HG02981 (cell line): Measurements from ENCODE around the gene CHCHD6.
"Not testable (repeated sequence)": the region's sequence is repeated elsewhere in the genome, so short reads cannot be mapped to it uniquely, and the experiment has no call there.

Experiments
- ATAC-seq: cut with Tn5 transposase; IDR thresholded peaks from one replicate; pipeline ENCODE4 v1.9.1; 2021; ENCODE audit warnings: mild to moderate bottlenecking, moderate library complexity; ENCODE audit not compliant: unreplicated experiment

Gene CHCHD6

DNA sequence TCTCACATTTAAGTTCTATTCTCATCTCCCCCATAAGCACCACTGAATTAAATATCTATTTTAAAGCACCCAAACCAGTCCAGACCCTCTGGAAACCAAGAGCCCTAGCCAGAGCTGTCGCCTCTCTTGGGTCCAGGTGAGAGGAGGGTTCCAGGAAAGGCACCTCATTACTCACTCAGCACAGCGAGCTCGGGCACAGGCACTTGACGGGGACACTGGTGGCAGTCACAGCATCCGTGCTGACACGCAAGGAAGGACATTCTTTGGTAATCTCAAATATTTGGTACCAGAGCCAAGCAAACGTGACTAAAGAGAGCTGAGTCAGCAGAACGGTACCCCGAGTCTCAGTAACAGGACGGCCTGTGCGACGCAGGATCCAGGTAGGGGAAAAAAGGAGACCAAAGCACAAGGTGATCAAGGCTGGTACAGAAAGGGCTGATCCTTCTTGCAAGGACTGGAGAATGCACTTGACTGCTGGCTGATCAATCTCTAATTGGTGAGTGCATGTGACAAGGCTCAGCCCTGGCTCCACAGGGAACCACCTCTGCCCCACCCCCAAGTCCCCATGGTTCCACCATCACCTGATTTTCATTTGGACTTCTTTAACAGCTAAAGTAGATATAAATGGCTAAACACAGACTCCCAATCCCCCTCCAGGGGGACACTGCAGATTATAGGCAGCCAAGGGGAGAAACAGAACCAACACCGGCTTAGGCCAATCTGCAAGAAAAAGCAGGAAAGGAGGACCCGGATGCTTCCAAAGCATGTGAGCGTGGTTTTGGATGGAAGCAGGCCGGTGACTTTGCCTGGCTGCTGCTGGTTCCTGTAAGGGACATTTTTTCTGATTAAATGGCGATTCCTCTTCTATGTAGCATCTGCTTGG lies 61.4 kb downstream of the CHCHD6 start:
- no peak for ATAC-seq

DNA sequence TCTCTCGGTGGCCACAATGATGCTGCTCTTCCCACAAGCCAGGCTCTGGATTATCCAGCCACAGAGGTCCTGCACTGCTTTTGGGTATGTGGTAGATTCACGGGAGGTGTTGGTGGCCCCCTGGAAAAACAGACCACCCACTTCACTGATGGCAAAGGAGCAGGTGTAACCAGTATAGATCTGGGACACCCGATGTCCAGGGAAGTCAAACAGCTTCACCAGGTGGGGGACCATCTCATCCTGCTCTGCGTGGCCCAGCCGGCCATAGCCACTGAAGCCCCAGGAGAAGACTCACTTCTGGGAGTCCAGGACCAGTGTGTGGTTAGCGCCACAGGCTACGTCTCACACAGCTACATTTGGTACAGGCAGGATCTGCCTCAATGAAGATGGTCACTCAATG lies 62.6 kb downstream of the CHCHD6 start:
- no peak for ATAC-seq

- ATAC-seq = no peak
Observed at GRCh38 chr3:126768903-126769302, 64.9 kb downstream of the CHCHD6 start.

GRCh38 chr3:126770096-126770495 lies 66.1 kb downstream of the CHCHD6 start:
- no peak for ATAC-seq

- ATAC-seq = no peak
Observed at GRCh38 chr3:126773167-126773566, 69.1 kb downstream of the CHCHD6 start.

GRCh38 chr3:126773783-126774182 lies 69.7 kb downstream of the CHCHD6 start:
- no peak for ATAC-seq

- no peak for ATAC-seq
Observed at GRCh38 chr3:126777366-126777765, 73.3 kb downstream of the CHCHD6 start.

DNA sequence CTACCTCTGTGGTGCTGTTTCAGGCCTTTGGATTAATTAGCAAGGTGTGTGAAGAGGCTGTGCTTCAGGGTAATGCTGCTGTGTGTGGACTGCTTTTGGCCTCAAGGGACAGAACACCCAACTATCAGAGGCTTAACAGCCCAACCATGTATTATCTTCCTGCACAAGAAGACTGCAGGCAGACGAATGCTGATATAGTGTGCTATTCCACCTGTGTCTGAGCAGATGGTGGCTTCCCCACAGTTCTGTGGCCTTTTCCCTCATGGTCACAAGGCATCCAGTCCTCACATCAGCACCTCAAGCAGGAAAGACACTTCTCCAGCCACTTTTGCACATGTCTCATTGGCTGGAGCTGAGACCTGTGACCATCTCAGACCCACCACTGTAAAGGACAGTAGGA lies 76.6 kb downstream of the CHCHD6 start:
- no peak for ATAC-seq

- ATAC-seq = no peak
Observed at GRCh38 chr3:126781406-126781805, 77.4 kb downstream of the CHCHD6 start.

DNA sequence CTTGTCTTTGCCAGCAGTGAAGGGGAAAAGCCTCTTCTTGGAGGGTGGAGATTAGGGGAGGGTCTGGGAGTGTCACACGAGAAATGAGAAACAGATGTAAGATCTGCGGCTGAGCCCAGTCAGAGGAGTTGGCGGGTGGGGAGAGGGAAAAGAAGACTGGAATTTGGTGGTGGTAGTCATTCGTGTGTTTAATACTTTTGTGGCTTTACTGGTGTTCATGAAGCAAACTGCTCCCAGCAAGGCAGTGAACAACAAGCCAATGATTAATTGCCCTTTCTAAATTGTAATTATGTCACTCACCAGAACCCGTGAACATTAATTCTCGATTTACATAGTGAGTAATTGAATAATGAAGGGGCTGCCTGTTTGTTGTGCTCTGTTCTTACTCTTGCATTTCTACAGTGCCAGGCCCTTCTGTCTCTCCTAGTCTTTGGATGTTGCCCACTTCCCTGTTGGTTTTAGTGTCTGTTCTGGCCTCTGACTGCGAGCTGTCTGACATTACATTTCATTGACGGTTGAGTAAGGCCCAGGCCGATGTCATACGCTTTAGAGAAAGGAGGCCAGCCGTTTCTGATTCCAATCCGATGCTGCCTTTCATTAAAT lies 78.0 kb downstream of the CHCHD6 start:
- no peak for ATAC-seq

DNA sequence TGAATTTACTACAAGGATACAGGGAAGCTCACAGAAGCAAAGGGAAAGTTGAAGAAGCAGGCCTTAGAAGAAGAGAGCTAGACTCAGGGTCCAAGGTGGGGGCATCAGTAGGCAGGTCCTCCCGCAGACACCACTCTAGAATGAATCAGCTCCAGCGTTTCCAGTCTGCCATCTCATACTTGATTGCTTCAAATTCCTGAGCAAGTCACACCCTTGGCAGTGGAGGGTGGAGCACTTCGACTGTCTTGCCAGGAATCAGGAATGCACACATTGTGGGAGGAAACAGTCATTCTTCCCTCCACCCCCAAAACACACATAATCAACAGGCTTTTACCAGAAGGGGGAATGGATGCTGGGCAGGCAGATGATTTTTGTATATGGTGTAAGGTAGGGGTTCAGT lies 78.5 kb downstream of the CHCHD6 start:
- ATAC-seq = no peak

- no peak for ATAC-seq
Observed at GRCh38 chr3:126784254-126784653, 80.2 kb downstream of the CHCHD6 start.

DNA sequence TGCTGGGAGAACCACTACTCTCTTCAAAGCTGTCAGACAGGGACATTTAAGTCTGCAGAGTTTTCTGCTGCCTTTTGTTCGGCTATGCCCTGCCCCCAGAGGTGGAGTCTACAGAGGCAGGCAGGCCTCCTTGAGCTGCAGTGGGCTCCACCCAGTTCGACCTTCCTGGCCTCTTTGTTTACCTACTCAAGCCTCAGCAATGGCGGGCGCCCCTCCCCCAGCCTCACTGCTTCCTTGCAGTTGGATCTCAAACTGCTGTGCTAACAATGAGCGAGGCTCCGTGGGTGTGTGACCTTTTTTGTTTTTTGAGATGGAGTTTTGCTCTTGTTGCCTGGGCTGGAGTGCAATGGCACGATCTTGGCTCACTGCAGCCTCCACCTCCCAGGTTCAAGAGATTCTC lies 87.3 kb downstream of the CHCHD6 start:
- ATAC-seq = not testable (repeated sequence)

DNA sequence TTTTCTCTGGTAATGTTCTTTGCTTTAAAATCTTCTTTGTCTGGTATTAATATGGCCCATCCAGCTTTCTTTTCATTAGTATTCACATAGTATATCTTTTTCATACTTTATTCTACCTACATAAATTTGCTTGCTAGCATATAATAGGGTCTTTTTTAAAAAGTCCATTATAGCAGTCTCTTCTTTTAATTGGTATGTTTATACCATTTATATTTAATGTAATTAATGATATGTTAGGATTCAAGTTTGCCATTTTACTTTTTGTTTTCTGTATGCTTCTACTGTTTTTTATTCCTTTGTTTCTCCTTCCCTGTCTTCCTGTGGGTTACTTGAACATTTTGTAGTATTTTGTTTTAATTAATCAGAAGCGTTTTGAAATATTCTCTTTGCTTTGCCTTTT lies 89.0 kb downstream of the CHCHD6 start:
- no peak for ATAC-seq

- ATAC-seq = no peak
Observed at GRCh38 chr3:126797563-126797962, 93.5 kb downstream of the CHCHD6 start.

DNA sequence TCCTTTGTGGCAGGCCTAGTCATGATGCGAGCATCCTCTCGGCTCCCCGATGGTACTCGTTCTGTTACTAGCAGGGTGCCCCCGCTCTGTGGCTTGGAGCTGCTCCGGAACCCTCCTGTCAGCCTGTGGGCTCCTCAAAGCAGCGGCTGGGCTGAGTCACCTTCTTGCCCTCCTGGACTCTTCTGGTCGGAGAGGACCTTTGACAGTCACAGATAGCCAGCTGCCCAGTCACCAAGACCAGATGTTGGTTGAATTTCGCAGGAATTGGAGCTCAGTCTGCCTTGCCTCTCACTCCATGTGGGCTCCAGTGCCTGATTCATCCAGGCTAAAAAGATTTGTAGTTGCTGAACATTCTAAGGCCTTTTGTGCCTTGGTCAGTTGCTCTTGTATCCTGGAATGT lies 94.5 kb downstream of the CHCHD6 start:
- ATAC-seq = no peak

DNA sequence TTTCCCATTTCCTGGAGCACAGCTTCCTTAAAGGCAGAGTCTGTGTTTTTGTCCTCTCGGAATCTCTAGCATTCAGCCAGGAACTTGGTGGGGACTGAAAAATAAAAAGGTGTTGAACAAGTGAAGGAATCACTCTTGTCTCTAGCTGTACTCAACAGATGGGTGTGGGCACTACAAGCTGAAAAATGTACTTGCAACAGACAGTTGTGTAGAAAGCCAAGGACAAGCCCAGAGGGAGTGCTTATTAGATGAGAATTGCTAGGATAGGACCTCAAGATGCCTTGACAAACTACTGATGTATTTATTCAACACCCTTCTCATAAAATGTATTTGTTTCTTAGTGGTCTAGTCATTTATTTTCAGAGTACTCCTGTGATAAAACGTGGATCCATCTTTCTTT lies 95.1 kb downstream of the CHCHD6 start:
- no peak for ATAC-seq

- not testable (repeated sequence) for ATAC-seq
Observed at GRCh38 chr3:126801312-126801711, 97.3 kb downstream of the CHCHD6 start.

DNA sequence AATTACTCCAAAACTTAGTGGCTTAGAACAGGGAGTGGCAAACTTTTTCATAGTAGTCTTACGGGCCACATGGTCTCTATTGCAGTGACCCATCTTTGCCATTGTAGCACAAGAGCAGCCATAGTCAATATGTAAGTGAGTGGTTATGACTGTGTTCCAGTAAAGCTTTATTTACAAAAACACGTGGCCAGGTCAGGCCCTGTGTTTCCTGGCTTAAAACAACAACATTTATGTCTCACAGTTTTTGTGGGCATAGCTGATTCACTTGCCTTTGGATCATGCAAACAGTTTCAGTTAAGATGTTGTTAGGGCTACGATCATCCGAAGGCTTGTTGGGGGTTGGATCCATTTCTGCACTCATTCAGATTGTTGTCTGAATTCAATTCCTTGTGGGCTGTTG lies 103.8 kb downstream of the CHCHD6 start:
- no peak for ATAC-seq

DNA sequence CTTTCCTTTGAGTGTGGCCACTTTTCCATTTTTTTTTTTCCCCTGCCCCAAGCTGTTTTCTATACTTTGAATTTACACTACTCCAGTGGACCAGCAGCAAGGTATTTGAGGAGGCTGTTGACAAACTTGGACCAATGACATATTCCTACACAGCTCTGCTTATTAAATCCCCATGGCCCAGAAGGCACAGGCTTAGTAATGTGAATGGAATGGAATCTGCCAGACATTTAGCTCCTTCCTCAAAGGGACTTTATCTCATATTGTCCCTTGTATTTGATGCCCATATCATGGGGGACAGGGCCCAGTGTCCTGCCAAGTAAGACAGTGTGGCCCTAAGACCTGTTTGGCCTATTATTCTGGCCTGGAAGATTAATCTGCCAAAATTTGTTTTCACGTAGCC lies 107.5 kb downstream of the CHCHD6 start:
- ATAC-seq = no peak

DNA sequence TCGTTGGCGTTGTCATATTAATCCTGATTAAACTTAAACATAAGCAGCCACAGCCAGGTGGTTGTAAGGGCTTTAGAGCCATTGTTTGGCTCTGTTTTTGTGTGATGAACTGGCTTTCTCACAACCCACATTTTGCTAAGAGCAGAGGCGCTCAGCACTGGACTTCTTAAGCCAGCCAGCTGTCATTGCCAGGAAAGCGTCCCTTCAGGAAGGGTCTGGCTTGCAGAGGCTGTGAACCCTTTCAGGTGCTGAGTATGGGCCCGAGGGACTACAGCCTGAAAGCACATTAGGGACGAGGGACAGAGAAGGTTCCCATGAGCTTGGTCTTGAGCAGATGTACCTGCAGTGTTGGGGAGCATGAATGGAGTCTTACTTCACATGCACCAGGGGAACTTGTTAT lies 112.3 kb downstream of the CHCHD6 start:
- no peak for ATAC-seq

DNA sequence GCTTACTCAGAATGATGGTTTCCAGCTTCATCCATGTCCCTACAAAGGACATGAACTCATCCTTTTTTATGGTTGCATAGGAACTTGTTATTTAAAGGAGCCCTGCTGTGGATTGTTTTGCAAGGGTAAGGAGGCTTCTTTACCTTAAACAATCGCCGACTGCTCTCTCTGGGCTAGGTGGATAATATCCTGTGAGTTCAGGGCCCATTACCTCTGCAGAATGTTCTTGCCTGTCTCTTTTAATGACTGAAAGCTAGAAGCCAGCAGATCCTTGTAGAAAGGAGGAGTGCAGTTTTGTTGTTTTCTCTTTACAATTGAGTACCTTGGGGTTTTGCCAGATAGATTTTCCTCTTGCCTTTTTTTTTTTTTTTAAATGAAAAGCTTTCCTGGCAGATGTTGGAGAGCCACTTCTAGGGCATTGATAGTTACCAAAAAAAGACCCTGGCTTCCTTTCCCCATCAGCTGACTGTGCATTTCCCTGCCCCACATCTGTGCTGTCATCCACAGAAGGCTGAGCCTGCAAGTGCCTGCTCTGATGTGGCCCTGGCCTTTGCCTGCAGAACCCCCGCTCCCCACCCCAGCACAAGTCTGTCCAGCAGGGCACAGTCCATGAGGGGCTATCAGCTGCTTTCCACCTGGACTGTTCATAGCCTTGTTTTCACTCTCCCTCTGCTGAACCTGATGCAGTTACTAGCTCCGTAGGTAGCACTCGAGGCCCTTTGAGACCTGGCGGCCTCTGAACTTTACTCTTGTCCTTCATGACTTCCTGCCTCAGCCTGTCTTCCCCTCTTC lies 113.1 kb downstream of the CHCHD6 start:
- ATAC-seq = no peak
